ENCODE data around the gene MGAT4C. TPM values are rescaled to one million over a fixed set of nuclear protein-coding genes. Genes with fewer than 3 reads are reported as not detected.

Gene MGAT4C
- polyA plus RNA-seq, 2 of the 4 experiments (the other 2 are of a cell fraction) = 0.17 TPM; not detected in 1

DNA sequence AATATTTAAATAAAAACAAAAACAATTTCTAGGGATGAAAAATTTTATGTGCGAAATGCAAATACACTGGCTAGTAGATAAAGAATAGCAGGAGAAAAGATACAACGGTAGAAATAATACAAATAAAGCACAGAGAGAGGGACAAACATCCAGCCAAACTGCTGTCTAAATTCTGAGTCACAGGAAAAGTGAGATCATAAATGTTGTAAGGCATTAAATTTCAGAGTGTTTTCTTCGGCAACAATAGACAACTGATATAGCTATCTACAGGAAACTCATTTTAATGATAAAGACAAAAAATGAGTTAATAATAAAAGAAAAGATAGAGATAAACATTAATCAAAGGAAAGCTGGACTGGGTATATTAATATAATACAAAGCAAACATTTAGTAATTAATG is 259.9 kb downstream of the MGAT4C start:
- FAIRE-seq = no peak
- Histone ChIP-seq H3K4me2 (no peak overlapping the region), H3K4me3 (no peak overlapping the region), H3K27ac (no peak overlapping the region), H3K9me3 (peaks cover 8% of the 10 kb centered on the region; the same call in 2 of the 3 replicates), H3K4me1 (no peaks in the 10 kb centered on the region)
- no peak for DNase-seq (ENCODE audit: low read depth in 1 of 2, low spot score in 1 of 2)
- no peak for ATAC-seq
- POLR2A ChIA-PET = no interaction called here
- WGBS (ENCODE audit: missing lambda C conversion rate) = 54% methylated on average over 3 of the region's 3 CpGs
- TF ChIP-seq JUN (IDR thresholded peaks at IDR 0.05) (no peak), KDM5A (IDR thresholded peaks at IDR 0.05) (no peak), EHF (CRISPR knock-in tag; IDR thresholded peaks at IDR 0.05) (no peak), TP53 (CRISPR knock-in tag; IDR thresholded peaks at IDR 0.05) (no peak), MYC (IDR thresholded peaks at IDR 0.05; ENCODE audit: borderline replicate concordance, low read length) (no peak), POLR2A (IDR thresholded peaks at IDR 0.05; ENCODE audit: low read length) (no peak), RCOR1 (IDR thresholded peaks at IDR 0.05; ENCODE audit: low read depth, low read length) (no peak), HEYL (CRISPR knock-in tag; IDR thresholded peaks at IDR 0.05) (no peak), KDM1A (IDR thresholded peaks at IDR 0.05; ENCODE audit: low read depth) (no peak), ZSCAN20 (CRISPR knock-in tag; IDR thresholded peaks at IDR 0.05) (no peak), TFCP2L1 (CRISPR knock-in tag; IDR thresholded peaks at IDR 0.05) (no peak), FOSB (CRISPR knock-in tag; IDR thresholded peaks at IDR 0.05) (no peak), ATOH8 (CRISPR knock-in tag; IDR thresholded peaks at IDR 0.05; ENCODE audit: low read depth) (no peak), BHLHE40 (IDR thresholded peaks at IDR 0.05; ENCODE audit: low read depth, low read length) (no peak), RARB (CRISPR knock-in tag; IDR thresholded peaks at IDR 0.05) (no peak), EP300 (IDR thresholded peaks at IDR 0.05) (no peak), FOSL2 (IDR thresholded peaks at IDR 0.05) (no peak), FOSL2 (CRISPR knock-in tag; IDR thresholded peaks at IDR 0.05) (no peak)
- TF ChIP-seq, protein P1, sequence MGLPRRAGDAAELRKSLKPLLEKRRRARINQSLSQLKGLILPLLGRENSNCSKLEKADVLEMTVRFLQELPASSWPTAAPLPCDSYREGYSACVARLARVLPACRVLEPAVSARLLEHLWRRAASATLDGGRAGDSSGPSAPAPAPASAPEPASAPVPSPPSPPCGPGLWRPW (IDR thresholded peaks at IDR 0.05) = no peak
- TF ChIP-seq, protein P2, sequence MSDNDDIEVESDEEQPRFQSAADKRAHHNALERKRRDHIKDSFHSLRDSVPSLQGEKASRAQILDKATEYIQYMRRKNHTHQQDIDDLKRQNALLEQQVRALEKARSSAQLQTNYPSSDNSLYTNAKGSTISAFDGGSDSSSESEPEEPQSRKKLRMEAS (IDR thresholded peaks at IDR 0.05) = no peak
- CTCF ChIA-PET = no interaction called here

- ChIA-PET CTCF (no interaction called here), POLR2A (no interaction called here)
- TF ChIP-seq EHMT2 (IDR thresholded peaks at IDR 0.05; ENCODE audit: low read depth) = no peak
- no peak for ATAC-seq
- Histone ChIP-seq H3K27ac (no peak overlapping the region), H3K9me3 (peaks cover 8% of the 10 kb centered on the region; the same call in 2 of the 3 replicates), H3K4me3 (no peak overlapping the region), H3K4me2 (no peak overlapping the region), H3K4me1 (no peaks in the 10 kb centered on the region)
- whole genome bisulfite sequencing (ENCODE audit: missing lambda C conversion rate) = 38% methylated on average over 4 of the region's 4 CpGs
- DNase-seq (ENCODE audit: low read depth in 1 of 2, low spot score in 1 of 2) = no peak
- FAIRE-seq = no peak
These were observed 262.4 kb downstream of the MGAT4C start for GRCh38 chr12:85993746-85994145.

GRCh38 chr12:85985996-85986395 is 270.2 kb downstream of the MGAT4C start:
- Histone ChIP-seq H3K9me3 (no peaks in the 10 kb centered on the region), H3K4me2 (no peak overlapping the region), H3K27ac (no peak overlapping the region), H3K4me3 (no peak overlapping the region), H3K4me1 (no peaks in the 10 kb centered on the region)
- no peak for TF ChIP-seq EHMT2 (IDR thresholded peaks at IDR 0.05; ENCODE audit: low read depth)
- TF ChIP-seq KDM5A (IDR thresholded peaks at IDR 0.05) = no peak
- no peak for TF ChIP-seq TFCP2L1 (CRISPR knock-in tag; IDR thresholded peaks at IDR 0.05)
- no peak for TF ChIP-seq MYC (IDR thresholded peaks at IDR 0.05; ENCODE audit: borderline replicate concordance, low read length)
- no peak for TF ChIP-seq SREBF2 (IDR thresholded peaks at IDR 0.05)
- TF ChIP-seq HOXB13 (CRISPR knock-in tag; IDR thresholded peaks at IDR 0.05; ENCODE audit: low read depth) = no peak
- no peak for TF ChIP-seq ZSCAN20 (CRISPR knock-in tag; IDR thresholded peaks at IDR 0.05)
- no peak for TF ChIP-seq NR3C1 (IDR thresholded peaks at IDR 0.05)
- FAIRE-seq = no peak
- CTCF ChIA-PET = no interaction called here
- DNase-seq (ENCODE audit: low read depth in 1 of 2, low spot score in 1 of 2) = no peak
- POLR2A ChIA-PET = no interaction called here
- no peak for ATAC-seq

GRCh38 chr12:85983601-85984000 is 272.6 kb downstream of the MGAT4C start:
- ATAC-seq (no peak), FAIRE-seq (no peak), DNase-seq (ENCODE audit: low read depth in 1 of 2, low spot score in 1 of 2) (no peak)
- Histone ChIP-seq H3K27ac (no peak overlapping the region), H3K4me3 (no peak overlapping the region), H3K4me2 (no peak overlapping the region), H3K4me1 (no peaks in the 10 kb centered on the region), H3K9me3 (no peaks in the 10 kb centered on the region)
- CTCF ChIA-PET = no interaction called here
- WGBS (ENCODE audit: missing lambda C conversion rate) = 66% methylated on average over 5 of the region's 5 CpGs
- POLR2A ChIA-PET = no interaction called here
- no peak for TF ChIP-seq BHLHE40 (IDR thresholded peaks at IDR 0.05; ENCODE audit: low read depth, low read length)
- TF ChIP-seq NR3C1 (IDR thresholded peaks at IDR 0.05) = no peak
- TF ChIP-seq, protein P3, sequence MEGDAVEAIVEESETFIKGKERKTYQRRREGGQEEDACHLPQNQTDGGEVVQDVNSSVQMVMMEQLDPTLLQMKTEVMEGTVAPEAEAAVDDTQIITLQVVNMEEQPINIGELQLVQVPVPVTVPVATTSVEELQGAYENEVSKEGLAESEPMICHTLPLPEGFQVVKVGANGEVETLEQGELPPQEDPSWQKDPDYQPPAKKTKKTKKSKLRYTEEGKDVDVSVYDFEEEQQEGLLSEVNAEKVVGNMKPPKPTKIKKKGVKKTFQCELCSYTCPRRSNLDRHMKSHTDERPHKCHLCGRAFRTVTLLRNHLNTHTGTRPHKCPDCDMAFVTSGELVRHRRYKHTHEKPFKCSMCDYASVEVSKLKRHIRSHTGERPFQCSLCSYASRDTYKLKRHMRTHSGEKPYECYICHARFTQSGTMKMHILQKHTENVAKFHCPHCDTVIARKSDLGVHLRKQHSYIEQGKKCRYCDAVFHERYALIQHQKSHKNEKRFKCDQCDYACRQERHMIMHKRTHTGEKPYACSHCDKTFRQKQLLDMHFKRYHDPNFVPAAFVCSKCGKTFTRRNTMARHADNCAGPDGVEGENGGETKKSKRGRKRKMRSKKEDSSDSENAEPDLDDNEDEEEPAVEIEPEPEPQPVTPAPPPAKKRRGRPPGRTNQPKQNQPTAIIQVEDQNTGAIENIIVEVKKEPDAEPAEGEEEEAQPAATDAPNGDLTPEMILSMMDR (IDR thresholded peaks at IDR 0.05) = no peak
- no peak for TF ChIP-seq HOXB13 (CRISPR knock-in tag; IDR thresholded peaks at IDR 0.05; ENCODE audit: low read depth)
- no peak for TF ChIP-seq HEYL (CRISPR knock-in tag; IDR thresholded peaks at IDR 0.05)
- no peak for TF ChIP-seq FOSB (CRISPR knock-in tag; IDR thresholded peaks at IDR 0.05)
- TF ChIP-seq NFE2L2 (conservative IDR thresholded peaks at IDR 0.05; ENCODE audit: low read length) = no peak
- TF ChIP-seq FOXS1 (CRISPR knock-in tag; IDR thresholded peaks at IDR 0.05) = no peak
- no peak for TF ChIP-seq SMC3 (IDR thresholded peaks at IDR 0.05)
- no peak for TF ChIP-seq JUN (IDR thresholded peaks at IDR 0.05)
- TF ChIP-seq EHMT2 (IDR thresholded peaks at IDR 0.05; ENCODE audit: low read depth) = no peak
